ENCODE data around the gene CNNM4.

The CNNM4 gene

GRCh38 chr2:96837575-96837974, 76.9 kb downstream of the CNNM4 start:
- no peak for DNase-seq

GRCh38 chr2:96838345-96839292, 77.9 kb downstream of the CNNM4 start:
- DNase-seq = no peak

GRCh38 chr2:96839293-96839874, 78.7 kb downstream of the CNNM4 start:
- peak; percentile 68 for DNase-seq

GRCh38 chr2:96839875-96840850, 79.5 kb downstream of the CNNM4 start:
- no peak for DNase-seq

- DNase-seq = no peak
Measured at GRCh38 chr2:96841701-96842495, 81.2 kb downstream of the CNNM4 start.

GRCh38 chr2:96842600-96842999, 81.9 kb downstream of the CNNM4 start:
- no peak for DNase-seq

GRCh38 chr2:96843538-96844268, 83.0 kb downstream of the CNNM4 start, which contains the start of gene ANKRD23:
Gene ANKRD23, minus strand, starts transcription at chr2:96844021. Its CDS starts 29 bp downstream, at chr2:96843992.
- DNase-seq = no peak

- no peak for DNase-seq
Measured at GRCh38 chr2:96844405-96844808, 83.7 kb downstream of the CNNM4 start.

GRCh38 chr2:96846825-96847224, 86.1 kb downstream of the CNNM4 start:
- no peak for DNase-seq

- no peak for DNase-seq
Measured at GRCh38 chr2:96847586-96847985, 86.9 kb downstream of the CNNM4 start.

- no peak for DNase-seq
Measured at GRCh38 chr2:96848264-96848663, 87.6 kb downstream of the CNNM4 start.

GRCh38 chr2:96852667-96853066, 92.0 kb downstream of the CNNM4 start:
- DNase-seq = no peak

- no peak for DNase-seq
Measured at GRCh38 chr2:96853321-96853720, 92.6 kb downstream of the CNNM4 start.

GRCh38 chr2:96856776-96857666, 96.3 kb downstream of the CNNM4 start:
- DNase-seq = no peak

- DNase-seq = peak; percentile 95 to 96
Measured at GRCh38 chr2:96857667-96858372, 97.1 kb downstream of the CNNM4 start, which contains the start of gene ANKRD39. Gene ANKRD39, minus strand, starts transcription at chr2:96858016. Its CDS starts 29 bp downstream, at chr2:96857987.

GRCh38 chr2:96859099-96859649, 98.5 kb downstream of the CNNM4 start:
- no peak for DNase-seq

- no peak for DNase-seq
Measured at GRCh38 chr2:96859681-96860064, 99.0 kb downstream of the CNNM4 start.

GRCh38 chr2:96860065-96861029, 99.6 kb downstream of the CNNM4 start:
- DNase-seq = no peak
